ENCODE results near the gene BRINP3.

BRINP3 gene

DNA sequence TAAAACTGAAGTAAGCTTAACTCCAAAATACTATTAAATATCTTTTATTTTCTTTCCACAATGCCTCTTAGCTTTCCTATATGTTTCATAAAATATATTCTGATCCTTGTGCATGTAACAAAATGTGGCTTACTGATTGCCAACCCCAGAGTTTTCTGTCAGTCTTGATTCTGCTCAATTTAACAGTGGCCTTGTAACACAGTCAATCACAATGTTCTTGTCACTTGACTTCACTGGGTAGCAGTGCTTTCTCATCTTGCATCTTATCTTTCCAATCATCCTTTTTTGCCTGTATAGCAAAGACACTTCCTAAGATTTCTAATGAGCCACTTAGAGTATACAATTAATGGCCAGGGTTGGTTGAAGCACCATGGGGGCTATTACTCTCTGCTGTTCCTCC lies 19.9 kb upstream of the BRINP3 start:
- Histone ChIP-seq H3F3A (ENCODE audit: insufficient read depth) (no peaks in the 10 kb centered on the region), H4K20me1 (ENCODE audit: low read depth, low read length) (no peaks in the 10 kb centered on the region), H3K4me2 (ENCODE audit: low read depth, low read length, poor library complexity, severe bottlenecking) (no peak overlapping the region), H3K79me2 (ENCODE audit: insufficient read depth, low read length) (no peaks in the 10 kb centered on the region), H2AFZ (ENCODE audit: low read depth, low read length, severe bottlenecking) (peak overlapping the region; percentile 64), H3K27ac (ENCODE audit: low read depth, low read length) (no peak overlapping the region), H3K27me3 (ENCODE audit: low read length) (no peaks in the 10 kb centered on the region), H3K9me2 (replicated peaks; ENCODE audit: insufficient read depth, low read length) (no peaks in the 10 kb centered on the region), H3K36me3 (ENCODE audit: low read length) (no peaks in the 10 kb centered on the region), H3K9me3 (ENCODE audit: insufficient read depth, low read length) (no peaks in the 10 kb centered on the region), H3K9ac (ENCODE audit: low read length) (no peak overlapping the region), H3K4me3 (ENCODE audit: insufficient read depth, low read length, poor library complexity, severe bottlenecking) (no peak overlapping the region)
- TF ChIP-seq, protein P1, sequence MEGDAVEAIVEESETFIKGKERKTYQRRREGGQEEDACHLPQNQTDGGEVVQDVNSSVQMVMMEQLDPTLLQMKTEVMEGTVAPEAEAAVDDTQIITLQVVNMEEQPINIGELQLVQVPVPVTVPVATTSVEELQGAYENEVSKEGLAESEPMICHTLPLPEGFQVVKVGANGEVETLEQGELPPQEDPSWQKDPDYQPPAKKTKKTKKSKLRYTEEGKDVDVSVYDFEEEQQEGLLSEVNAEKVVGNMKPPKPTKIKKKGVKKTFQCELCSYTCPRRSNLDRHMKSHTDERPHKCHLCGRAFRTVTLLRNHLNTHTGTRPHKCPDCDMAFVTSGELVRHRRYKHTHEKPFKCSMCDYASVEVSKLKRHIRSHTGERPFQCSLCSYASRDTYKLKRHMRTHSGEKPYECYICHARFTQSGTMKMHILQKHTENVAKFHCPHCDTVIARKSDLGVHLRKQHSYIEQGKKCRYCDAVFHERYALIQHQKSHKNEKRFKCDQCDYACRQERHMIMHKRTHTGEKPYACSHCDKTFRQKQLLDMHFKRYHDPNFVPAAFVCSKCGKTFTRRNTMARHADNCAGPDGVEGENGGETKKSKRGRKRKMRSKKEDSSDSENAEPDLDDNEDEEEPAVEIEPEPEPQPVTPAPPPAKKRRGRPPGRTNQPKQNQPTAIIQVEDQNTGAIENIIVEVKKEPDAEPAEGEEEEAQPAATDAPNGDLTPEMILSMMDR (IDR thresholded peaks at IDR 0.05; ENCODE audit: insufficient read depth, low read length, poor library complexity, severe bottlenecking), result no peak
- no peak for TF ChIP-seq EZH2phosphoT487 (conservative IDR thresholded peaks at IDR 0.05; ENCODE audit: low read length)

DNA sequence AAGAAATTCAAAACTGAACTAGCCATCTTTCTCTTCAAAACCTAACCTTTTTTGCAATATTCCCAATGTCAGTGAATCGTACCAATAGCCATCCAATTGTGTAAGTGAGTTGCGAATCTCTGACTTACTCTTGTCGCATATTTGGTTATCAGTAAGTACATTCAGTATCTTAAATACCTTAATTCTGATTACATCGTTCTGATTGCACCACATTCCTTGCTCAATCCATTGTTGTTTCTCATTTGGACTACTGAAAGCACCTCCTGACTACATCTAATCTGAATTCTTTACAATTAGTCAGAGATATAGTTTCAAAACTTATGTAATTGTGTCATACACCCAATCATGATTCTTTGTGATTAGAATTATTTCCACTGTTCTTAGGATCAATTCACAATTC lies 16.8 kb upstream of the BRINP3 start:
- no peak overlapping the region for H3K4me3 ChIP-seq (ENCODE audit: insufficient read depth, low read length, poor library complexity, severe bottlenecking)
- H4K20me1 ChIP-seq (ENCODE audit: low read depth, low read length), result no peaks in the 10 kb centered on the region

DNA sequence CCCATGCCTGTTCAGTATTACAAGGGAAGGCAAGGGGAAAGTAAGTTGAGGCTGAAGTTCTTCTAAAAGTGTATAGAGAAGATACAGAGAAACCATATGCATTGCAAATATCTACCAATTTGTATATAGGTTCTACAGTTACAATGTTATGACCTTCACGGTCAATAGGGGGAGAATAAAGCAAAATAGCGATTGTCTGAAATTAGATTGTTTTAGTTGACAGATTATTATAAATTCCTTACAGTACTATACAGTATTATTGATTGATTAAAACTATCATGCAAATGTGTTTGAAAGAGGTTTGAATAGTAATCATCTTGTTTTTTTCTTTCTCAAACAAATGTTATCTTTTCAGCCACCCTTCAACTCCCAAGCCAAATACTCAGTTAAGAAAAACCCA lies 13.7 kb upstream of the BRINP3 start:
- H3K9ac ChIP-seq (ENCODE audit: low read length), result no peak overlapping the region
- H3K27me3 ChIP-seq (ENCODE audit: low read length), result no peaks in the 10 kb centered on the region
- no peak overlapping the region for H3K4me3 ChIP-seq (ENCODE audit: insufficient read depth, low read length, poor library complexity, severe bottlenecking)
- no peaks in the 10 kb centered on the region for H3F3A ChIP-seq (ENCODE audit: insufficient read depth)
- no peak overlapping the region for H3K27ac ChIP-seq (ENCODE audit: low read depth, low read length)
- H3K79me2 ChIP-seq (ENCODE audit: insufficient read depth, low read length), result no peaks in the 10 kb centered on the region
- TF ChIP-seq, protein P1 (IDR thresholded peaks at IDR 0.05; ENCODE audit: insufficient read depth, low read length, poor library complexity, severe bottlenecking), result no peak
- TF ChIP-seq EZH2phosphoT487 (conservative IDR thresholded peaks at IDR 0.05; ENCODE audit: low read length), result no peak
- H3K9me2 ChIP-seq (replicated peaks; ENCODE audit: insufficient read depth, low read length), result no peaks in the 10 kb centered on the region
- no peaks in the 10 kb centered on the region for H4K20me1 ChIP-seq (ENCODE audit: low read depth, low read length)
- no peaks in the 10 kb centered on the region for H3K36me3 ChIP-seq (ENCODE audit: low read length)
- H2AFZ ChIP-seq (ENCODE audit: low read depth, low read length, severe bottlenecking), result no peak overlapping the region
- no peak overlapping the region for H3K4me2 ChIP-seq (ENCODE audit: low read depth, low read length, poor library complexity, severe bottlenecking)
- no peaks in the 10 kb centered on the region for H3K9me3 ChIP-seq (ENCODE audit: insufficient read depth, low read length)

More for the DNA sequence above, 16.8 kb upstream of the BRINP3 start:
- Histone ChIP-seq H2AFZ (ENCODE audit: low read depth, low read length, severe bottlenecking) (no peak overlapping the region), H3K9ac (ENCODE audit: low read length) (no peak overlapping the region), H3F3A (ENCODE audit: insufficient read depth) (no peaks in the 10 kb centered on the region), H3K27me3 (ENCODE audit: low read length) (no peaks in the 10 kb centered on the region), H3K9me2 (replicated peaks; ENCODE audit: insufficient read depth, low read length) (no peaks in the 10 kb centered on the region), H3K79me2 (ENCODE audit: insufficient read depth, low read length) (no peaks in the 10 kb centered on the region), H3K9me3 (ENCODE audit: insufficient read depth, low read length) (no peaks in the 10 kb centered on the region), H3K36me3 (ENCODE audit: low read length) (no peaks in the 10 kb centered on the region), H3K4me2 (ENCODE audit: low read depth, low read length, poor library complexity, severe bottlenecking) (no peak overlapping the region), H3K27ac (ENCODE audit: low read depth, low read length) (no peak overlapping the region)
- TF ChIP-seq, protein P1 (IDR thresholded peaks at IDR 0.05; ENCODE audit: insufficient read depth, low read length, poor library complexity, severe bottlenecking), result no peak
- no peak for TF ChIP-seq EZH2phosphoT487 (conservative IDR thresholded peaks at IDR 0.05; ENCODE audit: low read length)

Measured in SU-DHL-6 (cell line).